A204.1 (cell line): ENCODE data around the gene BUD23.
"Not testable (repeated sequence)": the region's sequence is repeated elsewhere in the genome, so short reads cannot be mapped to it uniquely, and the experiment has no call there.

ENCODE experiments used
- FAIRE-seq: peaks from 2 replicates; lab custom pipeline; 2012; peaks lifted over from hg19 to GRCh38; lab: Jason Lieb, UNC

Gene BUD23

GRCh38 chr7:73668103-73668885, 15.1 kb upstream of the BUD23 start:
- no peak for FAIRE-seq

GRCh38 chr7:73668886-73669230, 14.5 kb upstream of the BUD23 start:
- no peak for FAIRE-seq

- FAIRE-seq, result no peak
Observed at GRCh38 chr7:73669288-73669701, 14.1 kb upstream of the BUD23 start.

GRCh38 chr7:73669858-73670385, 13.5 kb upstream of the BUD23 start:
- FAIRE-seq, result no peak

- no peak for FAIRE-seq
Observed at GRCh38 chr7:73671322-73671661, 12.1 kb upstream of the BUD23 start.

- no peak for FAIRE-seq
Observed at GRCh38 chr7:73671857-73672445, 11.4 kb upstream of the BUD23 start.

- no peak for FAIRE-seq
Observed at GRCh38 chr7:73674468-73675124, 8.8 kb upstream of the BUD23 start.

GRCh38 chr7:73676062-73676461, 7.3 kb upstream of the BUD23 start:
- FAIRE-seq, result not testable (repeated sequence)

- FAIRE-seq, result no peak
Observed at GRCh38 chr7:73678862-73679261, 4.5 kb upstream of the BUD23 start.

- no peak for FAIRE-seq
Observed at GRCh38 chr7:73679709-73680108, 3.7 kb upstream of the BUD23 start.

GRCh38 chr7:73680501-73680900, 2.9 kb upstream of the BUD23 start:
- FAIRE-seq, result no peak

GRCh38 chr7:73681031-73681430, 2.4 kb upstream of the BUD23 start:
- no peak for FAIRE-seq

GRCh38 chr7:73682745-73683055, 697 bp upstream of the BUD23 start:
- no peak for FAIRE-seq

GRCh38 chr7:73683788-73684693, 644 bp downstream of the BUD23 start:
- FAIRE-seq, result no peak

GRCh38 chr7:73685311-73685710, 1.9 kb downstream of the BUD23 start:
- FAIRE-seq, result no peak

- FAIRE-seq, result no peak
Observed at GRCh38 chr7:73688288-73688687, 4.9 kb downstream of the BUD23 start.

GRCh38 chr7:73690646-73691045, 7.2 kb downstream of the BUD23 start:
- no peak for FAIRE-seq

GRCh38 chr7:73696372-73696771, 13.0 kb downstream of the BUD23 start:
- no peak for FAIRE-seq

- no peak for FAIRE-seq
Observed at GRCh38 chr7:73698410-73698809, 15.0 kb downstream of the BUD23 start.

- no peak for FAIRE-seq
Observed at GRCh38 chr7:73699370-73700068, 16.1 kb downstream of the BUD23 start.

GRCh38 chr7:73700069-73700423, 16.6 kb downstream of the BUD23 start:
- no peak for FAIRE-seq

GRCh38 chr7:73700581-73701134, 17.3 kb downstream of the BUD23 start:
- no peak for FAIRE-seq
